ENCODE measurements around the gene REEP1. TPM values are rescaled to one million over a fixed set of nuclear protein-coding genes. Genes with fewer than 3 reads are reported as not detected.

REEP1 gene
- total RNA-seq, 1 donor from 2014 or later, result 167 TPM

DNA sequence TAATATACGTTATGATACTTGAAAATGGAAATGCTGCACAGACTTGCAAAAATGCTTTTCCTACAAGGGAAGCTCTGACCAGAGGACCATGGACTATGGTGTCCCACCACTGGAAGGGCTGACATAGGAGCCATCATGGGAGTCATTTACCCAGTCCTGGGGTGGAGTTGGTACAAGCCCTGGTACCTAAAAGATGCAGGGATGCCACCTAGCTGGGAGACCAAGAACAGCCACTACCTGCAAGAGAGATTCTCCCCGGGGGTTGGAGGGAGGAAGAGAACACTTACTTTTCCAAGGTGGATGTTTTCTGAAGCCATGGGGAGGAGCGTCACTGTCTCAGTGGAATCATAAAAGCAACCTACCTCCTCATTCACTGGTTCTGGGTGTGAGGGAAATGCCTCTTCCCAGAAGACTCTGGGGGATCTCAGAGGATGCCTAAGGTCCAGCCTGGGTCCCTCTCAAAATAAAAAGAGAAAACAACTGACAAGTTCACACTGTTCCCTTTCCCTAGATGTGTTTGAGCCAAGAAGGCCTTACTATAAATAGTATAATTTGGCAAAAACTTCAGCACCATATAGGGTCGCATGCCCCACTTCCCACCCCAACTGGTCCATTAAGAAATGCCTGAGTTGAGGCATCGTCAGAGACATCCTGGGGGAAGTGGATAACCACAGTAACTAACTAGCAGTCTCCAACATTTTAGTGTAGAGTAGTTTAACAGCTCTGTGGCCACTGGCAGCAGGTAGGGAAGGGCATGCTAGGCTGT lies 39.9 kb downstream of the REEP1 start:
- H3K27ac Mint-ChIP-seq (ENCODE audit: unreplicated experiment), result peak overlapping the region; percentile 67
- no peaks in the 10 kb centered on the region for H3K36me3 Mint-ChIP-seq (ENCODE audit: unreplicated experiment)
- H3K4me1 Mint-ChIP-seq (ENCODE audit: low read depth, unreplicated experiment), result peaks cover 57% of the 10 kb centered on the region
- no peak overlapping the region for H3K4me3 Mint-ChIP-seq (ENCODE audit: unreplicated experiment)
- TF ChIP-seq CTCF (IDR thresholded peaks at IDR 0.05; ENCODE audit: partially characterized antibody, unreplicated experiment), result no peak
- peaks cover 15% of the 10 kb centered on the region for H3K9me3 Mint-ChIP-seq (ENCODE audit: unreplicated experiment)
- no peak for DNase-seq
- H3K27me3 Mint-ChIP-seq (ENCODE audit: unreplicated experiment), result peaks cover 7% of the 10 kb centered on the region

- no peak for DNase-seq
- Mint-ChIP-seq H3K9me3 (ENCODE audit: unreplicated experiment) (peaks cover 14% of the 10 kb centered on the region), H3K27ac (ENCODE audit: unreplicated experiment) (no peak overlapping the region), H3K36me3 (ENCODE audit: unreplicated experiment) (no peaks in the 10 kb centered on the region), H3K27me3 (ENCODE audit: unreplicated experiment) (peaks cover 7% of the 10 kb centered on the region), H3K4me3 (ENCODE audit: unreplicated experiment) (no peak overlapping the region), H3K4me1 (ENCODE audit: low read depth, unreplicated experiment) (peaks cover 55% of the 10 kb centered on the region)
- TF ChIP-seq CTCF (IDR thresholded peaks at IDR 0.05; ENCODE audit: partially characterized antibody, unreplicated experiment), result no peak
Measured at GRCh38 chr2:86296947-86297346, 40.5 kb downstream of the REEP1 start.

- Mint-ChIP-seq H3K9me3 (ENCODE audit: unreplicated experiment) (peaks cover 9% of the 10 kb centered on the region), H3K4me1 (ENCODE audit: low read depth, unreplicated experiment) (peaks cover 50% of the 10 kb centered on the region), H3K27me3 (ENCODE audit: unreplicated experiment) (peaks cover 2% of the 10 kb centered on the region), H3K27ac (ENCODE audit: unreplicated experiment) (no peak overlapping the region), H3K4me3 (ENCODE audit: unreplicated experiment) (no peak overlapping the region), H3K36me3 (ENCODE audit: unreplicated experiment) (no peaks in the 10 kb centered on the region)
- no peak for DNase-seq
- no peak for TF ChIP-seq CTCF (IDR thresholded peaks at IDR 0.05; ENCODE audit: partially characterized antibody, unreplicated experiment)
Measured at GRCh38 chr2:86295066-86295465, 42.4 kb downstream of the REEP1 start.

DNA sequence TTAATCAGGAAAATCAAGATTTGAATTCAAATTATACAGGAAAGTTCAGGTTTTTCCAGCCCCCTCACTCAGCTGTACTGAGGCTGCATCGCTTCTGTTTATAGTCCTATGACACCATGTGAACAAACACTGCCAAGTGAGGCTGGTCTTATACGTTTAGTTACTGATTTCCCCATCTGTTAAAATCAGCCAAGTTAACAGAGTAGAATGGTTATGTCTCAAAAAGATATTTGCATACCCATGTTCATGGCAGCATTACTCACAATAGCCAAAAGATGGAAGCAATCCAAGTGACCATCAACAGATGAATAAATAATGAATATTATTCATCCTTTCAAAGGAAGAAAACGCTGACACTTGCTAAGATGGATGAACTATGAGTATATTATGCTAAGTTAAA lies 43.8 kb downstream of the REEP1 start:
- Mint-ChIP-seq H3K36me3 (ENCODE audit: unreplicated experiment) (no peaks in the 10 kb centered on the region), H3K9me3 (ENCODE audit: unreplicated experiment) (peaks cover 10% of the 10 kb centered on the region), H3K27me3 (ENCODE audit: unreplicated experiment) (no peaks in the 10 kb centered on the region), H3K4me1 (ENCODE audit: low read depth, unreplicated experiment) (peaks cover 44% of the 10 kb centered on the region), H3K27ac (ENCODE audit: unreplicated experiment) (no peak overlapping the region), H3K4me3 (ENCODE audit: unreplicated experiment) (no peak overlapping the region)
- DNase-seq, result no peak
- no peak for TF ChIP-seq CTCF (IDR thresholded peaks at IDR 0.05; ENCODE audit: partially characterized antibody, unreplicated experiment)
